HG02678 (cell line): ENCODE measurements around the gene ADSL.

Experiments used
- ATAC-seq: cut with Tn5 transposase; IDR thresholded peaks from one replicate; pipeline ENCODE4 v1.9.1; 2021; ENCODE audit warnings: mild to moderate bottlenecking, moderate library complexity; ENCODE audit not compliant: unreplicated experiment

The ADSL gene

GRCh38 chr22:40416267-40416570 is 69.9 kb downstream of the ADSL start:
- no peak for ATAC-seq

- no peak for ATAC-seq
These were observed 70.3 kb downstream of the ADSL start for GRCh38 chr22:40416636-40417035.

- no peak for ATAC-seq
These were observed 70.7 kb downstream of the ADSL start for GRCh38 chr22:40417041-40417440.

- ATAC-seq, result no peak
These were observed 71.6 kb downstream of the ADSL start for GRCh38 chr22:40417881-40418280.

- no peak for ATAC-seq
These were observed 72.3 kb downstream of the ADSL start for GRCh38 chr22:40418366-40419201.

GRCh38 chr22:40419718-40420117 is 73.4 kb downstream of the ADSL start:
- ATAC-seq, result no peak

GRCh38 chr22:40420341-40421081 is 74.2 kb downstream of the ADSL start:
- ATAC-seq, result no peak

- no peak for ATAC-seq
These were observed 74.7 kb downstream of the ADSL start for GRCh38 chr22:40421082-40421350.

GRCh38 chr22:40421941-40422340 is 75.6 kb downstream of the ADSL start:
- ATAC-seq, result no peak

GRCh38 chr22:40422558-40423309 is 76.4 kb downstream of the ADSL start:
- ATAC-seq, result no peak

- ATAC-seq, result no peak
These were observed 77.0 kb downstream of the ADSL start for GRCh38 chr22:40423310-40423688.

- ATAC-seq, result no peak
These were observed 77.8 kb downstream of the ADSL start for GRCh38 chr22:40423882-40424640.

GRCh38 chr22:40425082-40425481 is 78.8 kb downstream of the ADSL start:
- no peak for ATAC-seq

- no peak for ATAC-seq
These were observed 80.5 kb downstream of the ADSL start for GRCh38 chr22:40426594-40427333.

- ATAC-seq, result no peak
These were observed 82.5 kb downstream of the ADSL start for GRCh38 chr22:40428796-40429195.

- no peak for ATAC-seq
These were observed 83.2 kb downstream of the ADSL start for GRCh38 chr22:40429481-40429880.

GRCh38 chr22:40430991-40431390 is 84.7 kb downstream of the ADSL start:
- no peak for ATAC-seq

- ATAC-seq, result no peak
These were observed 85.9 kb downstream of the ADSL start for GRCh38 chr22:40432157-40432556.

- ATAC-seq, result no peak
These were observed 86.3 kb downstream of the ADSL start for GRCh38 chr22:40432625-40433024.

- no peak for ATAC-seq
These were observed 87.3 kb downstream of the ADSL start for GRCh38 chr22:40433416-40434090.
